ENCODE measurements around the gene NUPR1.

DNA sequence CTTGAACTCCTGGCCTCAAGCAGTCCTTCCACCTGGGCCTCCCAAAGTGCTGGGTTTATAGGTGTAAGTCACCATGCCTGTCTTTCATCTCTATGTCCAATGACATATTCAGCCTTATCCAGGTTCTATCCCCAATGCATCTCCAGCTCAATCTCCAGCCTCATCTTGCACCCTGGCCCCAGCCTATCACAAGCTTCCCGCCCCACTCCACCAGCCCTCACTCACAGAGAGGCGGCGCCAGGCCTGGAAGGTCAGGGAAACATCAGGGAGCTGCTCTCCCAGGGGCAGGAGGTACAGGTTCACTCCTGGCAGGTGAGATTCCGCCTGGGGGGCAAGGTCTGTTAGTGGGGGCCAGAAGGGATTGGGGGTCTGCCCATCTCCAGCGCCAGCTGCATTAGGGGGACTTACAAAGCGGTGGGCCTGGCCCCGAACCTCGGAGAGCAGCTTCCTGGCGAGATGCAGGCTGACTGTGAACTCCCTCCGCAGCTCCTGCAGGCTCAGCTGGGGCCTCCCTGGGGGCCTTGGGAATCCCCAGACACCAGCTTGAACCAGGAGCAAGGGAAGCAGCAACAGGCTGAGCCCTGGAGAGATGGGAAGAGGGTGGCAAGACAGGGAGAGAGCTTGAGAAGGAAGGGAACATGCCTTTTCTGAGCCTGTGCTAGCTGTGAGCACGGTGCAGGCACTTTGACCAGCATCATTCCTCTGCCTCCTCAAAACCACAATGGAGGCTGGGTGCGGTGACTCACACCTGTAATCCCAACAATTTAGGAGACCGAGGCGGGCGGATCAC is 35.1 kb downstream of the NUPR1 start:
- TF ChIP-seq, protein P1, sequence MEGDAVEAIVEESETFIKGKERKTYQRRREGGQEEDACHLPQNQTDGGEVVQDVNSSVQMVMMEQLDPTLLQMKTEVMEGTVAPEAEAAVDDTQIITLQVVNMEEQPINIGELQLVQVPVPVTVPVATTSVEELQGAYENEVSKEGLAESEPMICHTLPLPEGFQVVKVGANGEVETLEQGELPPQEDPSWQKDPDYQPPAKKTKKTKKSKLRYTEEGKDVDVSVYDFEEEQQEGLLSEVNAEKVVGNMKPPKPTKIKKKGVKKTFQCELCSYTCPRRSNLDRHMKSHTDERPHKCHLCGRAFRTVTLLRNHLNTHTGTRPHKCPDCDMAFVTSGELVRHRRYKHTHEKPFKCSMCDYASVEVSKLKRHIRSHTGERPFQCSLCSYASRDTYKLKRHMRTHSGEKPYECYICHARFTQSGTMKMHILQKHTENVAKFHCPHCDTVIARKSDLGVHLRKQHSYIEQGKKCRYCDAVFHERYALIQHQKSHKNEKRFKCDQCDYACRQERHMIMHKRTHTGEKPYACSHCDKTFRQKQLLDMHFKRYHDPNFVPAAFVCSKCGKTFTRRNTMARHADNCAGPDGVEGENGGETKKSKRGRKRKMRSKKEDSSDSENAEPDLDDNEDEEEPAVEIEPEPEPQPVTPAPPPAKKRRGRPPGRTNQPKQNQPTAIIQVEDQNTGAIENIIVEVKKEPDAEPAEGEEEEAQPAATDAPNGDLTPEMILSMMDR (IDR thresholded peaks at IDR 0.05), result no peak
- no peak for TF ChIP-seq TAF1 (IDR thresholded peaks at IDR 0.05; ENCODE audit: borderline replicate concordance, low read depth, low read length)
- no peak for TF ChIP-seq RAD21 (IDR thresholded peaks at IDR 0.05; ENCODE audit: low read length)
- TF ChIP-seq POLR2AphosphoS5 (IDR thresholded peaks at IDR 0.05; ENCODE audit: low read depth, low read length), result no peak
- no peak for TF ChIP-seq SMC3 (IDR thresholded peaks at IDR 0.05; ENCODE audit: low read depth, low read length)

Measured in SK-N-SH (cell line).